ENCODE measurements around the gene HIBCH.
A peak's percentile ranks its signal among the peaks of the same experiment; 100 is the strongest.
"Not testable (repeated sequence)": the region's sequence is repeated elsewhere in the genome, so short reads cannot be mapped to it uniquely, and the experiment has no call there.

HIBCH gene

GRCh38 chr2:190319555-190320498 lies at the start of gene HIBCH:
TSS of gene HIBCH (minus strand) at chr2:190319826. CDS start at chr2:190319750, 76 bp downstream.
- peak; percentile 90 for DNase-seq (ENCODE audit: low read depth)

- no peak for DNase-seq (ENCODE audit: low read depth)
These were observed 47.5 kb upstream of the HIBCH start for GRCh38 chr2:190367091-190367490.

GRCh38 chr2:190366248-190366753 lies 46.7 kb upstream of the HIBCH start:
- DNase-seq (ENCODE audit: low read depth): no peak

GRCh38 chr2:190365499-190366204 lies 46.0 kb upstream of the HIBCH start:
- no peak for DNase-seq (ENCODE audit: low read depth)

- DNase-seq (ENCODE audit: low read depth): no peak
These were observed 43.3 kb upstream of the HIBCH start for GRCh38 chr2:190362894-190363293.

- no peak for DNase-seq (ENCODE audit: low read depth)
These were observed 41.9 kb upstream of the HIBCH start for GRCh38 chr2:190361572-190361971.

GRCh38 chr2:190360965-190361364 lies 41.3 kb upstream of the HIBCH start:
- DNase-seq (ENCODE audit: low read depth): no peak

GRCh38 chr2:190360561-190360960 lies 40.9 kb upstream of the HIBCH start:
- DNase-seq (ENCODE audit: low read depth): no peak

- not testable (repeated sequence) for DNase-seq (ENCODE audit: low read depth)
These were observed 39.2 kb upstream of the HIBCH start for GRCh38 chr2:190358655-190359448.

GRCh38 chr2:190357600-190357999 lies 38.0 kb upstream of the HIBCH start:
- no peak for DNase-seq (ENCODE audit: low read depth)

GRCh38 chr2:190355968-190356644 lies 36.5 kb upstream of the HIBCH start:
- no peak for DNase-seq (ENCODE audit: low read depth)

- DNase-seq (ENCODE audit: low read depth): no peak
These were observed 34.5 kb upstream of the HIBCH start for GRCh38 chr2:190354003-190354690.

- no peak for DNase-seq (ENCODE audit: low read depth)
These were observed 33.9 kb upstream of the HIBCH start for GRCh38 chr2:190353537-190353899.

GRCh38 chr2:190352668-190353536 lies 33.3 kb upstream of the HIBCH start:
- no peak for DNase-seq (ENCODE audit: low read depth)

- DNase-seq (ENCODE audit: low read depth): no peak
These were observed 32.3 kb upstream of the HIBCH start for GRCh38 chr2:190351955-190352354.

- DNase-seq (ENCODE audit: low read depth): no peak
These were observed 30.7 kb upstream of the HIBCH start for GRCh38 chr2:190350371-190350770.

- no peak for DNase-seq (ENCODE audit: low read depth)
These were observed 24.7 kb upstream of the HIBCH start for GRCh38 chr2:190344276-190344827.

GRCh38 chr2:190343536-190344275 lies 24.1 kb upstream of the HIBCH start, which contains the start of gene INPP1:
TSS of gene INPP1 (plus strand) at chr2:190343589. CDS start at chr2:190360103, 16,514 bp downstream.
- no peak for DNase-seq (ENCODE audit: low read depth)

GRCh38 chr2:190343089-190343535 lies 23.5 kb upstream of the HIBCH start:
- no peak for DNase-seq (ENCODE audit: low read depth)

Measured in CMK (cell line).